GM18951 (cell line): Measurements from ENCODE around the gene NUDT14.

Experiments
- POLR2A ChIP-seq: IDR thresholded peaks from 4 replicates; pipeline ENCODE4 v1.6.1; 2011; ENCODE audit warnings: mild to moderate bottlenecking; ENCODE audit not compliant: insufficient read length, insufficient read depth; ENCODE audit errors: extremely low read depth
- in situ Hi-C: fragments of 300-500 bp; cut with MboI; formaldehyde crosslinking; loops from one replicate; pipeline ENCODE4 v1.12.0; 2022; ENCODE audit warnings: low sequenced_read_pairs, mixed read lengths, inconsistent platforms; ENCODE audit not compliant: unreplicated experiment

Gene NUDT14

GRCh38 chr14:105184461-105184860 is 3.3 kb upstream of the NUDT14 start:
- in situ Hi-C loops, result no loop called here

GRCh38 chr14:105182296-105183020 is 1.3 kb upstream of the NUDT14 start:
- in situ Hi-C loops, result no loop called here
- TF ChIP-seq POLR2A, result no peak

More at GRCh38 chr14:105184461-105184860, 3.3 kb upstream of the NUDT14 start:
- TF ChIP-seq POLR2A, result no peak

GRCh38 chr14:105181549-105182295 is 610 bp upstream of the NUDT14 start:
- TF ChIP-seq POLR2A, result no peak
- in situ Hi-C loops, result no loop called here

- in situ Hi-C loops, result no loop called here
- TF ChIP-seq POLR2A, result no peak
Observed at GRCh38 chr14:105179191-105179590, 1.9 kb downstream of the NUDT14 start.

GRCh38 chr14:105178868-105179140 is 2.3 kb downstream of the NUDT14 start:
- in situ Hi-C loops, result no loop called here
- TF ChIP-seq POLR2A, result no peak

- TF ChIP-seq POLR2A, result no peak
- in situ Hi-C loops, result no loop called here
Observed at GRCh38 chr14:105178069-105178867, 2.8 kb downstream of the NUDT14 start.

- TF ChIP-seq POLR2A, result no peak
- in situ Hi-C loops, result no loop called here
Observed at GRCh38 chr14:105177082-105177481, 4.0 kb downstream of the NUDT14 start.

- no peak for TF ChIP-seq POLR2A
- in situ Hi-C loops, result no loop called here
Observed at GRCh38 chr14:105176513-105176912, 4.6 kb downstream of the NUDT14 start.

GRCh38 chr14:105173901-105174894 is 6.9 kb downstream of the NUDT14 start:
- TF ChIP-seq POLR2A, result no peak
- in situ Hi-C loops, result no loop called here

- in situ Hi-C loops, result no loop called here
- TF ChIP-seq POLR2A, result no peak
Observed at GRCh38 chr14:105173145-105173544, 8.0 kb downstream of the NUDT14 start.

- TF ChIP-seq POLR2A, result no peak
- in situ Hi-C loops, result no loop called here
Observed at GRCh38 chr14:105172476-105172875, 8.6 kb downstream of the NUDT14 start.

GRCh38 chr14:105171004-105171673 is 10.0 kb downstream of the NUDT14 start:
- in situ Hi-C loops, result no loop called here
- no peak for TF ChIP-seq POLR2A
